Measurements from ENCODE around the gene FRRS1L.

The FRRS1L gene

GRCh38 chr9:109164042-109164441, 3.0 kb downstream of the FRRS1L start:
- TF ChIP-seq CTCF (IDR thresholded peaks at IDR 0.05; ENCODE audit: borderline replicate concordance, insufficient read depth, low read depth, low read length): no peak
- H3K4me3 ChIP-seq (ENCODE audit: low read depth, low read length): no peak overlapping the region

DNA sequence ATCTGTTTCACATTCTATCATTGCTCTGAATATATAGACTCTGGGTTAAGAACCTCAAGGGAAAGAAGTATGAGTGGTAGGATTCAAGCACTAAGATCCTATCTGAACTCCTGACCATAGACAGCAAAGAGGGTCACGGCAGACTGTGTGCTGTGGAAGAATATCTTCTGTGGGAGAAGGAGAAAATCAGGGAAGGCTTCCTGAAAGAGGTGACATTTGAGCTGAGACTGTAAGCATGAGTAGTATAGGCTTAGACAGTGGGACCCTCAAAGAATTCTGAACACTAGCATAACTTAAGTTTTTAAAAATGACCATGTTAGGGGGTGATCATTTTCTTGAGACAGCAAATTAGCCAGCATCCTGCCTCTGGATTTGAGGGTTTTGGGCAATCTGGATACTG, 3.9 kb downstream of the FRRS1L start:
- H3K4me3 ChIP-seq (ENCODE audit: low read depth, low read length): no peak overlapping the region
- TF ChIP-seq CTCF (IDR thresholded peaks at IDR 0.05; ENCODE audit: borderline replicate concordance, insufficient read depth, low read depth, low read length): no peak

DNA sequence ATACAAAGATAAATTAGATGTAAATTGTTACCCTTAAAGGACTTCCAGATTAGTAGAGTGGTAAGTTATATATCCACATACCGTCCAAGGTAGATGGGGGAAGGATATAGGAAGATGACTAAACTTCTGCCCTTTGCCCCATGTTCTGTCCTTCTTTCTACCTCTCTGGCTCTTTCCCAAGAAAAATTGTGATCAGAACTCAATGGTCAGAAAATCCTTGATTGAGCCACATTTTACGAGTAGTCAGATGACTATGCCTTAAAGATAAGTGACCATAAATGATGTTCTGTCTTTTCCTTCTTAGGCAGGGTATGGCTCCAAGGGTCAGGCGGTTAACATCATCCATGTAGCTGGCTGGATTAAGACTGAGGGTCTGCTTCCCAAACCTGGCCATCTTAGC, 4.4 kb downstream of the FRRS1L start:
- TF ChIP-seq CTCF (IDR thresholded peaks at IDR 0.05; ENCODE audit: borderline replicate concordance, insufficient read depth, low read depth, low read length): no peak
- H3K4me3 ChIP-seq (ENCODE audit: low read depth, low read length): no peak overlapping the region

GRCh38 chr9:109161471-109161870, 5.6 kb downstream of the FRRS1L start:
- no peak for TF ChIP-seq CTCF (IDR thresholded peaks at IDR 0.05; ENCODE audit: borderline replicate concordance, insufficient read depth, low read depth, low read length)

GRCh38 chr9:109159583-109159982, 7.5 kb downstream of the FRRS1L start:
- no peak for TF ChIP-seq CTCF (IDR thresholded peaks at IDR 0.05; ENCODE audit: borderline replicate concordance, insufficient read depth, low read depth, low read length)
- H3K4me3 ChIP-seq (ENCODE audit: low read depth, low read length): no peak overlapping the region

More at GRCh38 chr9:109161471-109161870, 5.6 kb downstream of the FRRS1L start:
- H3K4me3 ChIP-seq (ENCODE audit: low read depth, low read length): no peak overlapping the region

GRCh38 chr9:109158651-109159050, 8.4 kb downstream of the FRRS1L start:
- no peak overlapping the region for H3K4me3 ChIP-seq (ENCODE audit: low read depth, low read length)
- TF ChIP-seq CTCF (IDR thresholded peaks at IDR 0.05; ENCODE audit: borderline replicate concordance, insufficient read depth, low read depth, low read length): no peak

DNA sequence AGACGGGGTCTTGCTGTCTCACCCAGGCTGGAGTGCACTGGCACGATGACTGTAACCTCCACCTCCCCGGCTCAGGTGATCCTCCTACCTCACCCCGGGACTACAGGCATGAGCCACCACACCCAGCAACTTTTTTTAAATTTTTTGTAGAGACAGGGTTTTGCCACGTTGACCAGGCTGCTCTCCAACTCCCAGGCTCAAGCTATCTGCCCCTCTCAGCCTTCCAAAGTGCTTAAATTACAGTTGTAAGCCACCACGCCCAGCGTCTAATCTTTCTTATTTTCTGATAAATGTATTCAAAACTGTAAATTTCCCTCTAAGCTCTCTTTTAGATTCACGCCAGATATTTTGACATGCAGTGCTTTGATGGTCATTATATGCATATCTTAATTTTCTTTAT, 10.3 kb downstream of the FRRS1L start:
- TF ChIP-seq CTCF (IDR thresholded peaks at IDR 0.05; ENCODE audit: borderline replicate concordance, insufficient read depth, low read depth, low read length): no peak

More for the DNA sequence above, 10.3 kb downstream of the FRRS1L start:
- H3K4me3 ChIP-seq (ENCODE audit: low read depth, low read length): no peak overlapping the region
